ENCODE results near the gene ARMC6.
A peak's percentile ranks its signal among the peaks of the same experiment; 100 is the strongest.

Gene ARMC6

GRCh38 chr19:19033426-19034203, at the start of gene ARMC6, which contains the start of gene SUGP2:
Gene ARMC6 (plus strand): TSS chr19:19033603. CDS start chr19:19034210, 607 bp downstream.
Gene SUGP2 (minus strand): TSS chr19:19033517. CDS start chr19:19031071, 2,446 bp downstream.
- peak; percentile 66 for DNase-seq (ENCODE audit: low read depth, low spot score)

GRCh38 chr19:18984251-18984650, 49.2 kb upstream of the ARMC6 start:
- no peak for DNase-seq (ENCODE audit: low read depth, low spot score)

GRCh38 chr19:18985257-18985656, 48.1 kb upstream of the ARMC6 start:
- no peak for DNase-seq (ENCODE audit: low read depth, low spot score)

GRCh38 chr19:18987456-18987855, 45.9 kb upstream of the ARMC6 start:
- no peak for DNase-seq (ENCODE audit: low read depth, low spot score)

GRCh38 chr19:18989316-18989715, 44.1 kb upstream of the ARMC6 start:
- DNase-seq (ENCODE audit: low read depth, low spot score) = no peak

DNA sequence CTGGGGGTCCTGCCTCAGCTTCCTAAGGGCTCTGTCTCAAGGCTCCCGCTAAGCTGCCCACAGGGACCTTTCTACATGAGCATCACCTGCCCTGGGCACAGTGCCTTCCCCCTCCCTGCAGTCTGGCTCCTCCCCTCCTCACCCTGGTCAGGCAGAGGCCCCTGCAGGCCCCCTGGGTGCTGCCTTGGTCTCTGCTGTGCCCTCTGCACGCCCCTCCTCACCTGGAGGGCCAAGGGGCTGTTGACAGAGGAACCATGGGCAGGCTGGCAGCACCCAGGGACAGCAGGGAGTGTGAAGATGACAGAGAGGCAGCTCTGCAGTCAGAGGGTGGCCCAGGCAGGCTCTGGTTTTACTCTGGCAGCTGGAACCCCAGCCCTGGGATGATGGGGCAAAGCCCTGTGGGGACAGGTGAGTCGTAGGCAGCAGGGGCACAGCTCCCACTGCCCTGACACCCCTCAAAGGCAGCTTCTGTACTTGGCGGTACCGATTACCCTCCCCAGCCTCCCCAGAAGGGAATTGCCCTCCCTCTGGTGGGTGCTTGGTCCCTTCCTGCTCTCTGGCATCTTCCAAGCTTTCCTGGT, 43.2 kb upstream of the ARMC6 start:
- no peak for DNase-seq (ENCODE audit: low read depth, low spot score)

DNA sequence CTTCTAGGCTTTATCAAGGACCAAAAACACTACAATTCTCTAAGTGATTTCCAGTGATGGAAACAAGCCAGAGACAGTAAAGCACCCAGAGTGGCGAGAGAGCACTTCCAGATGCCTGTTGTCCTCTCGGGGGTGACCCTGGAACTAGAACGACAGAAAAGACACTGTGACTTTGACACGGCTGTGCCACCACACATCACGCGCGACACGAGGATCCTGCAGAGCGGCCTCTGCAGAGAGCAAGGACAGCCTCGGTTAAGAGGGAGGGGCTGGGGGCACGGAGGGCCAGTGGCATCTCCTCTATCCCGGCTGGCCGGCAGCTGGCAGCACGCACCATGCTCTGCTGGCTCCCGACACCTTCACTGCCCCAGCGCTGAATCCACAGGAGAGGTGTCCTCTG, 42.4 kb upstream of the ARMC6 start:
- DNase-seq (ENCODE audit: low read depth, low spot score) = no peak

DNA sequence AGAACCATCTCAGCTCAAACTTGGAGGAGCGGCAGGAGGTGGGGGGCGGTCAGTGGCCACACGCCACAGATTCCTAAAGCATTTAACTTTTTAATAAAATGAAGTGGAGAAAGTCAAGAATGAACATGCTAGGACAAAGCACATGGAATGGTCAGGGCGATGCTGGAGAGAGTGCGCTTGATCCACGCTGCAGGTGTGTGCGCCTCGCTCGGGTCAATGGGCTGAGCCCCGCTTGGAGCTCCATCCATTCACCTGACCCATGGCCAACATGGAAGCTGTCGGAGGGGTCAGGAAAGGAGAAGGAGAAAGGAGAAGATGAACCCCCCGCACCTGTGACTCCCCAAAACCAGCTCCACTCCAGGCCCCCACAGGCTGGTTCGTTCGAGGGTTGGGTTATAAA, 41.9 kb upstream of the ARMC6 start:
- DNase-seq (ENCODE audit: low read depth, low spot score) = no peak

- no peak for DNase-seq (ENCODE audit: low read depth, low spot score)
Observed at GRCh38 chr19:18992696-18993095, 40.7 kb upstream of the ARMC6 start.

- no peak for DNase-seq (ENCODE audit: low read depth, low spot score)
Observed at GRCh38 chr19:18993115-18993514, 40.3 kb upstream of the ARMC6 start.

- DNase-seq (ENCODE audit: low read depth, low spot score) = no peak
Observed at GRCh38 chr19:18995804-18996241, 37.6 kb upstream of the ARMC6 start.

GRCh38 chr19:18996351-18996750, 37.1 kb upstream of the ARMC6 start:
- no peak for DNase-seq (ENCODE audit: low read depth, low spot score)

DNA sequence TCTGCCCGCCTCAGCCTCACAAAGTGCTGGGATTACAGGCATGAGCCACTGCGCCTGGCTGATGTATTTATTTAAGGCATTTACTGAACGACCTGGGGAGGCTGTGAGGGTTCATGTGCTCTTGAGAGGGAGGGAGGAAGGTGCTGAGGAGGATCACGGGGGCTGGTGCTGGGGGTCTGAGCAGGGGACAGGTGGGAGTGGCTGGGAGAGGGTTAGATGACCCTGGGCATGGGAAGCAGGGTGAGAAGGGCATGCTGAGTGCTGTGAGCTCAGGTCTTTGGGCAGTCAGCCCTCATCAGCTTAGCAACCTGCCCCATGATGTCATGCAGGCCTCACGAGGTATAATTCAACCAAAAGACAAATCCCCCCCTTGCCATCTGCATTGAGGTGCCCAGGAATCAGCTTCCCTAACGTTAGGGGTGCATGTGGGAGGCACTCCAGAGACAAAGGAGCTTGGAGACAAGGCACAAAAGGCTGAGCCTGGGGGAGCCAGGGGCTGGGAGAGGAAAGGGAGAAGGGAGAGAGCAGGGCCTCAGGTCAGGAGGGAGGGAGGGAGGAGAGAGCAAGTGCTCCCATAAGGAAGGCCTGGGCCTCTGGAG, 36.5 kb upstream of the ARMC6 start:
- DNase-seq (ENCODE audit: low read depth, low spot score) = no peak

- no peak for DNase-seq (ENCODE audit: low read depth, low spot score)
Observed at GRCh38 chr19:18998276-18998675, 35.1 kb upstream of the ARMC6 start.

DNA sequence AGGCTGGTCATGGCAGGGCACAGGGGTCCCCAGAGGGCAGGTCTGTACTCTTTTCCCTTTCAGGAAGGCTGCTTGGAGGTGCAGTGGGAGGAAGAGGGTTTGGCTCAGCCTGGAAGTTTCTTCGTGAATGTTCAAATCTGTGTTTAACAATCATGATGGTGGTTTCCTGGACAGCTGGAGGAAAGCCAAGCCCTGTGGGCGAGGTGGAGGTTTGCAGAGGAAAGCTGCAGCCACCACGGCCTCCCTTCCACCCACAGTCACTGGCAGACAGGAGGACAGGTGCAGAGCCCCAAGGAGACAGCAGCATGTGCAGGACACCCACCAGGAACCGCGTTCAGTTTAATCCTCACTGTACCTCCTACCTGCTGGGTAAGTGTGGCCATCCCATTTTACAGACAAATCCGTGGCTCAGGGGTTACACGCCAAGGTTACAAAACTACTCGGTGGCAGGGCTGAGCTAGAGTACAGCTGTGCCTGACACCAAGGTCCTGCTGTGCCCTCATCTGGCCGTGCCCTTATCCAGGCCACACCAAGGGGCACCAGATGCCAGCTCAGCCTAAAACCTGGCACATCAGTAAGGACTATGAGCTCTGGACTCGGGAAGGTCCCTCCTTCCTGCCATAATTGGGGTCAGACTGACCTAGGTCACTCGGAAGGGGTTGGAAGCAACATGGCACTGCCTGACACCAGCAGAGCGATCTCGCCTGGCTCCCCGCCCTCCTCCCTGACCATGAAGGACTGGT, 34.2 kb upstream of the ARMC6 start:
- DNase-seq (ENCODE audit: low read depth, low spot score) = no peak

DNA sequence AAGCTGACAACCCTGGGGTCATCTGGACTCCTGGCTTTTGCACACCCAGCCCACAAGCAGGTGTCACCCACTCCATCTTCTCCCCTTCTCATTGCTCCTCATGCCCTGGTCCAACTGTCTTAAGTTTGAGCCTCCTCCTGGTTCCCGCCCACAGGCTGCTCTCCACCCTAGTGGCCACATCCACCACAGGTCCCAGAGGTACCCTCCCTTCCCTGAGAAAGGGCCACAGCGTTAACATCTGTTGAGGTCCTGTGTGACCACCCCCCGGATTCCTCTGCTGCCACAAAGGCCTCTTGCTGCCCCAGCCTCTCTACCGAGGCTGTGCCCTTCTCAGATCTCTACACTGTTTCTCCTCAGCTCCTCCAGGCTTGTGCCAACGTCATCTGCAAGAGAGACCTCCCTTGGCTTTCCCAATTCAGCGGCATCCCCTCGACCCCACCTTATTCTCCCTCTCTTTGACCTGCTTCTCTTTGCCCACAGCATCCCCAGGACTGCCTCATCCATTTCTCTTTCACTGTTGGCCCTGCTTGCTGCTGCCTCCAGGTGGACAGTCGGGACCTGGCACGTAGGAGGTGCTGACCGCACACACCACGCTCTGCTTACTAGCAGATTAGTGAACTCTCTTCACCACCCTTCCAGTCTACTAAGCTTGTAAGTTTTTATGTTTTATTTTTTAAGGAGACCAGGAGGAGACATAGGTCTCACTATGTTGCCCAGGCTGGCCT, 33.3 kb upstream of the ARMC6 start:
- no peak for DNase-seq (ENCODE audit: low read depth, low spot score)

GRCh38 chr19:19004144-19004543, 29.3 kb upstream of the ARMC6 start:
- no peak for DNase-seq (ENCODE audit: low read depth, low spot score)

DNA sequence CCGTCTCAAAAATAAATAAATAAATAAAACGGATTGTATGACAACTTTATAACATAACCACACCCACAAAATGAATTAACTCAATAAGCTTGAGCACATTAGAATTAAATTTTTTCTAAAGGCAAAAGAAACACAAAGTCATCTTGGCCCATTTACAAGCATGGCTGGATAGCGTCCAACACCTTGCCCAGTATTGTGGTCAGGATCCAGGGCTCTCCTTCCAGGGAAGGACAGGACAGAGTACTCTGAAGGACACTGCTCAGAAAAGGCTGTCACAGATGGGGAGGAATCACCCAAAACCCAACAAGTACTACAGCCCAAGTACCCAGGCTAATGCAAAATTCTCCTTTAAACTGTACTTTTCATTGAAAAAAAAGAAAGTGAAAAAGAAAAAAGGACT, 27.2 kb upstream of the ARMC6 start:
- no peak for DNase-seq (ENCODE audit: low read depth, low spot score)

GRCh38 chr19:19009951-19010350, 23.5 kb upstream of the ARMC6 start:
- DNase-seq (ENCODE audit: low read depth, low spot score) = no peak

DNA sequence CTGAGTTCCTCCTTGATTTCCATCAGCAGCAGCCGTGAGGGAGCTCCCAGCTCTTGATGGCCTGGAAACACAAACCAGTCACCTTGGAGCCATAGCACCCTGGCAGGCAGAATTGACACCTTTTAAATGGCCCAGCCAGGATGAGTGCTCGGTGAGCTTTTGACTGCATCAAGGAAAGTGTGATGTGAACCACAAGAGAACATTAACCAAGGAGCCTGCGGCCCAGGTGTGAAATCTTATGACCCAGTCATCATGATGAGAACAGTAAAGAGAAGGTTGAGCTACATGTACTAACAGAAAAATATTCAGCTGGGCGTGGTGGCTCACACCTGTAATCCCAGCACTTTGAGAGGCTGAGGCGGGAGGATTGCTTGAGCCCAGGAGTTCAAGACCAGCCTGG, 22.9 kb upstream of the ARMC6 start:
- no peak for DNase-seq (ENCODE audit: low read depth, low spot score)

GRCh38 chr19:19021115-19021514, 12.3 kb upstream of the ARMC6 start:
- no peak for DNase-seq (ENCODE audit: low read depth, low spot score)
